Esophagus muscularis mucosa (tissue), 4 donors: ENCODE data around the gene HRAS.

Experiments
- CTCF ChIP-seq, 3 experiments: fragments of 200-600 bp in 2 of 3; fragments of 450-650 bp in 1 of 3; sonication (generic) in 2 of 3; IDR thresholded peaks; one replicate each; pipeline ENCODE4 v1.5.1; 2017 to 2019; ENCODE audit warnings: antibody characterized with exemption in 3 of 3, mild to moderate bottlenecking in 2 of 3, moderate library complexity in 1 of 3
- EP300 ChIP-seq: sonication (generic); formaldehyde crosslinking; IDR thresholded peaks from one replicate; pipeline ENCODE4 v1.6.1; 2017; ENCODE audit warnings: antibody characterized with exemption
- POLR2A ChIP-seq: fragments of 450-650 bp; IDR thresholded peaks from one replicate; pipeline ENCODE4 v1.6.1; 2017; ENCODE audit warnings: antibody characterized with exemption, moderate library complexity, mild to moderate bottlenecking, low read depth

- TF ChIP-seq EP300 (no peak), CTCF (IDR thresholded peaks at IDR 0.05) (no peak), POLR2A (no peak)
Observed at GRCh38 chr11:531919-532526, 3.4 kb downstream of the HRAS start.
